HG02973 (cell line): ENCODE results near the gene CRKL.
"Not testable (repeated sequence)": the region's sequence is repeated elsewhere in the genome, so short reads cannot be mapped to it uniquely, and the experiment has no call there.

Source experiments
- ATAC-seq: cut with Tn5 transposase; IDR thresholded peaks from one replicate; pipeline ENCODE4 v1.9.1; 2021; ENCODE audit warnings: moderate library complexity; ENCODE audit not compliant: unreplicated experiment

CRKL gene

GRCh38 chr22:20930435-20930834 lies 13.2 kb downstream of the CRKL start:
- ATAC-seq, result not testable (repeated sequence)

- no peak for ATAC-seq
Measured at GRCh38 chr22:20931126-20931654, 14.0 kb downstream of the CRKL start.

GRCh38 chr22:20933910-20934309 lies 16.7 kb downstream of the CRKL start:
- no peak for ATAC-seq

GRCh38 chr22:20935049-20935448 lies 17.8 kb downstream of the CRKL start:
- ATAC-seq, result not testable (repeated sequence)

GRCh38 chr22:20935780-20936539 lies 18.8 kb downstream of the CRKL start:
- ATAC-seq, result not testable (repeated sequence)

- no peak for ATAC-seq
Measured at GRCh38 chr22:20937031-20937793, 20.0 kb downstream of the CRKL start.

- no peak for ATAC-seq
Measured at GRCh38 chr22:20937794-20938671, 20.8 kb downstream of the CRKL start.

- ATAC-seq, result not testable (repeated sequence)
Measured at GRCh38 chr22:20939457-20940185, 22.4 kb downstream of the CRKL start.

GRCh38 chr22:20940186-20940651 lies 23.0 kb downstream of the CRKL start:
- ATAC-seq, result no peak

- no peak for ATAC-seq
Measured at GRCh38 chr22:20940904-20941385, 23.7 kb downstream of the CRKL start.

GRCh38 chr22:20942203-20942902 lies 25.1 kb downstream of the CRKL start:
- ATAC-seq, result not testable (repeated sequence)

- ATAC-seq, result no peak
Measured at GRCh38 chr22:20943104-20943933, 26.1 kb downstream of the CRKL start.

GRCh38 chr22:20944042-20944441 lies 26.8 kb downstream of the CRKL start:
- ATAC-seq, result no peak

GRCh38 chr22:20945578-20945934 lies 28.3 kb downstream of the CRKL start:
- ATAC-seq, result no peak

GRCh38 chr22:20946080-20946986 lies 29.1 kb downstream of the CRKL start:
- no peak for ATAC-seq

- ATAC-seq, result no peak
Measured at GRCh38 chr22:20946991-20947390, 29.8 kb downstream of the CRKL start.

GRCh38 chr22:20948450-20948849 lies 31.2 kb downstream of the CRKL start:
- no peak for ATAC-seq

GRCh38 chr22:20948989-20949388 lies 31.8 kb downstream of the CRKL start:
- ATAC-seq, result no peak
